OCI-LY1 (cell line): ENCODE measurements around the gene DMRTB1.

Experiments
- H2AFZ ChIP-seq: fragments of 200-600 bp; sonication (generic), shearing (Covaris generic); 2 replicates; pipeline ENCODE4 v1.6.0; 2014; ENCODE audit warnings: antibody characterized with exemption, mild to moderate bottlenecking, low read length
- H3F3A ChIP-seq: fragments of 200-600 bp; sonication (generic), shearing (Covaris generic); 2 replicates; pipeline ENCODE4 v1.6.0; 2014; ENCODE audit warnings: mild to moderate bottlenecking, antibody characterized with exemption, low read length, moderate library complexity; ENCODE audit not compliant: insufficient read depth
- H3K27ac ChIP-seq: fragments of 200-600 bp; sonication (generic); 2 replicates; pipeline ENCODE4 v1.5.1; 2014; ENCODE audit warnings: low read length, mixed run types, mild to moderate bottlenecking, low read depth; ENCODE audit not compliant: poor library complexity, severe bottlenecking
- H3K27me3 ChIP-seq: fragments of 200-600 bp; sonication (generic); 2 replicates; pipeline ENCODE4 v1.6.0; 2014; ENCODE audit warnings: antibody characterized with exemption, mild to moderate bottlenecking, low read length, moderate library complexity; ENCODE audit not compliant: insufficient read depth
- H3K36me3 ChIP-seq: fragments of 200-600 bp; sonication (generic); 2 replicates; pipeline ENCODE4 v1.6.1; 2014; ENCODE audit warnings: mild to moderate bottlenecking, antibody characterized with exemption, low read length, moderate library complexity, mixed read lengths; ENCODE audit not compliant: insufficient read depth
- H3K4me1 ChIP-seq: fragments of 200-600 bp; sonication (generic); 2 replicates; pipeline ENCODE4 v1.5.1; 2014; ENCODE audit warnings: mild to moderate bottlenecking, low read length, moderate library complexity; ENCODE audit not compliant: insufficient read depth, severe bottlenecking
- H3K4me2 ChIP-seq: fragments of 200-600 bp; sonication (generic), shearing (Covaris generic); 2 replicates; pipeline ENCODE4 v1.6.1; 2014; ENCODE audit warnings: low read length
- H3K4me3 ChIP-seq: fragments of 200-600 bp; sonication (generic); 2 replicates; pipeline ENCODE4 v1.5.1; 2014; ENCODE audit warnings: low read length, low read depth, mild to moderate bottlenecking, mixed read lengths; ENCODE audit not compliant: poor library complexity, severe bottlenecking
- H3K79me2 ChIP-seq: fragments of 200-600 bp; shearing (Covaris generic); 2 replicates; pipeline ENCODE4 v1.6.1; 2016; ENCODE audit warnings: mixed run types, low read length, mixed read lengths; ENCODE audit not compliant: insufficient read depth
- H3K9ac ChIP-seq: fragments of 200-600 bp; sonication (generic), shearing (Covaris generic); 2 replicates; pipeline ENCODE4 v1.6.1; 2014; ENCODE audit warnings: mild to moderate bottlenecking, low read length, mixed read lengths
- H3K9me2 ChIP-seq: fragments of 200-600 bp; sonication (generic), shearing (Covaris generic); 2 replicates; pipeline ENCODE4 v1.6.1; 2014; ENCODE audit warnings: low read depth, mild to moderate bottlenecking, low read length, mixed read lengths
- H3K9me3 ChIP-seq: fragments of 200-600 bp; shearing (Covaris generic); 2 replicates; pipeline ENCODE4 v1.6.1; 2014; ENCODE audit warnings: low read length, mixed read lengths
- H4K20me1 ChIP-seq: fragments of 200-600 bp; sonication (generic), shearing (Covaris generic); 2 replicates; pipeline ENCODE4 v1.6.0; 2016; ENCODE audit warnings: mild to moderate bottlenecking, low read length; ENCODE audit not compliant: insufficient read depth
- EZH2 ChIP-seq: fragments of 200-600 bp; sonication (generic), shearing (Covaris generic); IDR thresholded peaks from 2 replicates; pipeline ENCODE4 v1.8.0; 2017; ENCODE audit warnings: borderline replicate concordance, mixed run types, mild to moderate bottlenecking, antibody characterized with exemption, low read length, moderate library complexity, mixed read lengths
- TF ChIP-seq, protein P1 (sequence below): fragments of 200-600 bp; sonication (generic), shearing (Covaris generic); IDR thresholded peaks from 2 replicates; pipeline ENCODE4 v1.5.1; 2017; ENCODE audit warnings: mild to moderate bottlenecking, antibody characterized with exemption, low read length, moderate library complexity, mixed read lengths

Gene DMRTB1

GRCh38 chr1:53430779-53431178 lies 28.4 kb upstream of the DMRTB1 start:
- H3K4me1 ChIP-seq = no peaks in the 10 kb centered on the region
- H3K27ac ChIP-seq = no peak overlapping the region
- no peaks in the 10 kb centered on the region for H3F3A ChIP-seq
- TF ChIP-seq, protein P1, sequence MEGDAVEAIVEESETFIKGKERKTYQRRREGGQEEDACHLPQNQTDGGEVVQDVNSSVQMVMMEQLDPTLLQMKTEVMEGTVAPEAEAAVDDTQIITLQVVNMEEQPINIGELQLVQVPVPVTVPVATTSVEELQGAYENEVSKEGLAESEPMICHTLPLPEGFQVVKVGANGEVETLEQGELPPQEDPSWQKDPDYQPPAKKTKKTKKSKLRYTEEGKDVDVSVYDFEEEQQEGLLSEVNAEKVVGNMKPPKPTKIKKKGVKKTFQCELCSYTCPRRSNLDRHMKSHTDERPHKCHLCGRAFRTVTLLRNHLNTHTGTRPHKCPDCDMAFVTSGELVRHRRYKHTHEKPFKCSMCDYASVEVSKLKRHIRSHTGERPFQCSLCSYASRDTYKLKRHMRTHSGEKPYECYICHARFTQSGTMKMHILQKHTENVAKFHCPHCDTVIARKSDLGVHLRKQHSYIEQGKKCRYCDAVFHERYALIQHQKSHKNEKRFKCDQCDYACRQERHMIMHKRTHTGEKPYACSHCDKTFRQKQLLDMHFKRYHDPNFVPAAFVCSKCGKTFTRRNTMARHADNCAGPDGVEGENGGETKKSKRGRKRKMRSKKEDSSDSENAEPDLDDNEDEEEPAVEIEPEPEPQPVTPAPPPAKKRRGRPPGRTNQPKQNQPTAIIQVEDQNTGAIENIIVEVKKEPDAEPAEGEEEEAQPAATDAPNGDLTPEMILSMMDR = no peak
- no peak for TF ChIP-seq EZH2
- H3K4me2 ChIP-seq = no peak overlapping the region
- no peaks in the 10 kb centered on the region for H4K20me1 ChIP-seq
- no peaks in the 10 kb centered on the region for H3K36me3 ChIP-seq
- H3K9me2 ChIP-seq = no peaks in the 10 kb centered on the region
- H3K27me3 ChIP-seq = no peaks in the 10 kb centered on the region
- no peak overlapping the region for H3K4me3 ChIP-seq
- no peaks in the 10 kb centered on the region for H3K79me2 ChIP-seq
- no peaks in the 10 kb centered on the region for H3K9me3 ChIP-seq
- H2AFZ ChIP-seq = no peak overlapping the region
- no peak overlapping the region for H3K9ac ChIP-seq

- no peaks in the 10 kb centered on the region for H3K4me1 ChIP-seq
- no peaks in the 10 kb centered on the region for H3K27me3 ChIP-seq
- H3K27ac ChIP-seq = no peak overlapping the region
- H3K4me3 ChIP-seq = no peak overlapping the region
- H4K20me1 ChIP-seq = no peaks in the 10 kb centered on the region
- no peaks in the 10 kb centered on the region for H3K79me2 ChIP-seq
- no peak overlapping the region for H2AFZ ChIP-seq
- no peaks in the 10 kb centered on the region for H3F3A ChIP-seq
- no peaks in the 10 kb centered on the region for H3K9me3 ChIP-seq
- H3K4me2 ChIP-seq = no peak overlapping the region
- no peaks in the 10 kb centered on the region for H3K9me2 ChIP-seq
- TF ChIP-seq EZH2 = no peak
- TF ChIP-seq, protein P1 = no peak
- H3K9ac ChIP-seq = no peak overlapping the region
- H3K36me3 ChIP-seq = no peaks in the 10 kb centered on the region
Measured at GRCh38 chr1:53431244-53431643, 28.0 kb upstream of the DMRTB1 start.

- Histone ChIP-seq H3F3A (no peaks in the 10 kb centered on the region), H3K27ac (no peak overlapping the region), H3K27me3 (no peaks in the 10 kb centered on the region), H3K9me3 (no peaks in the 10 kb centered on the region), H2AFZ (no peak overlapping the region), H4K20me1 (no peaks in the 10 kb centered on the region), H3K4me1 (no peaks in the 10 kb centered on the region), H3K9me2 (no peaks in the 10 kb centered on the region), H3K9ac (no peak overlapping the region), H3K79me2 (no peaks in the 10 kb centered on the region), H3K4me3 (no peak overlapping the region), H3K4me2 (no peak overlapping the region), H3K36me3 (no peaks in the 10 kb centered on the region)
- TF ChIP-seq EZH2 = no peak
- TF ChIP-seq, protein P1 = no peak
Measured at GRCh38 chr1:53431805-53432565, 27.2 kb upstream of the DMRTB1 start.
